GM13976 (cell line): Measurements from ENCODE around the gene ABCC6.
"Not testable (repeated sequence)": the region's sequence is repeated elsewhere in the genome, so short reads cannot be mapped to it uniquely, and the experiment has no call there.

Experiments used
- DNase-seq: peaks from one replicate; pipeline ENCODE4 v3.0.0; 2012; ENCODE audit warnings: low spot score
- in situ Hi-C: fragments of 300-500 bp; cut with MboI; formaldehyde crosslinking; loops from one replicate; pipeline ENCODE4 v1.12.0; 2022; ENCODE audit warnings: low sequenced_read_pairs, mixed read lengths, inconsistent platforms; ENCODE audit not compliant: unreplicated experiment

ABCC6 gene

DNA sequence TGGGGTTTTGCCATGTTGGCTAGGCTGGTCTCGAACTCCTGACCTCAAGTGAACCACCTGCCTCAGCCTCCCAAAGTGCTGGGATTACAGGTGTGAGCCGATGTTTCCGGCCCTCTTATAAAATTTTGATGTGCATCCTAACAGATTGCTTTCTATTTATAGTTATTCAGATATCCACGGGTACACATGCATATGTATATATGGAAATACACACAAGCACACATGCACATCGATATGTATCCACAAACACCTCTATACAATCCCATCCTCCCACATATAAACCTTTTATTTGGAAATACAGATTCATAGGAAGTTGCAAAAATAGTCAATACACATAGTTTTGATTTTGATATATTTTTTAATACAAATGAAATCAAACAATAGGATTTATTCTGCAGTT lies 14.4 kb upstream of the ABCC6 start:
- in situ Hi-C loops = not testable (repeated sequence)

DNA sequence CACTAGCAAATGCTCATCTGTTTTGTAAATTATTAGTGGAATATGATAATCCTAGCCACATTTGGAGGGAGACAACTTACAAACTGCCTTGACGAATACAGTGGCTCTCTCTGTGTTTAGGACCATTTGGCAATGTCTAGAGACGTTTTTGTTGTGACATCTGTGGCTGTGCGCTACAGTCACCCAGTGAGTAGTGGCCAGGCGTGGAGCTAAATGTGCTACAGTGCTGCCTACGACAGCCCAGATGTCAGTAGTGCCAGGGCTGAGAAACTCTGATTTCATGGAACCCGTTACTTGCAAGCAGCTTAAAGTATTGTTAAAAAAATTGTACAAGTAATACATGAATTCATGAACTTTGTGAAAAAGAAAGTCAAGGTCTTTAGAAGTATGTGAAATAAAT lies 13.8 kb upstream of the ABCC6 start:
- DNase-seq, in situ Hi-C loops: not testable (repeated sequence)

More for the DNA sequence above, 14.4 kb upstream of the ABCC6 start:
- DNase-seq = not testable (repeated sequence)

DNA sequence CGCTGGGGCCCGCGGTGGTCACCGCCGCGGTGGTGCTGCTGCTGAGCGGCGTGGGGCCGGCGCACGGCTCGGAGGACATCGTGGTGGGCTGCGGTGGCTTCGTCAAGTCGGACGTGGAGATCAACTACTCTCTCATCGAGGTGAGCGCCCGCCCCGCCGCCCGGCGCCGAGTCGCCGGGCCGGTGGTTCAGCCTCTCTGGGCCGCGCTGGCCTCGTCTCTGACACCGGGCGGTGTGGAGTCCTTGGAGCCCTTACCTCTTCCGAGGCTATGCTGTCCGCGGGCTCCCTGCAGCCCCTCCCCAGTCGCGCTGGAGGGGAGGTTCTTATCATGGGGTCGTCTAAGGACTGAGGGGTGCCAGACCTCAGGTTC lies 9.4 kb upstream of the ABCC6 start:
- in situ Hi-C loops, DNase-seq: not testable (repeated sequence)

DNA sequence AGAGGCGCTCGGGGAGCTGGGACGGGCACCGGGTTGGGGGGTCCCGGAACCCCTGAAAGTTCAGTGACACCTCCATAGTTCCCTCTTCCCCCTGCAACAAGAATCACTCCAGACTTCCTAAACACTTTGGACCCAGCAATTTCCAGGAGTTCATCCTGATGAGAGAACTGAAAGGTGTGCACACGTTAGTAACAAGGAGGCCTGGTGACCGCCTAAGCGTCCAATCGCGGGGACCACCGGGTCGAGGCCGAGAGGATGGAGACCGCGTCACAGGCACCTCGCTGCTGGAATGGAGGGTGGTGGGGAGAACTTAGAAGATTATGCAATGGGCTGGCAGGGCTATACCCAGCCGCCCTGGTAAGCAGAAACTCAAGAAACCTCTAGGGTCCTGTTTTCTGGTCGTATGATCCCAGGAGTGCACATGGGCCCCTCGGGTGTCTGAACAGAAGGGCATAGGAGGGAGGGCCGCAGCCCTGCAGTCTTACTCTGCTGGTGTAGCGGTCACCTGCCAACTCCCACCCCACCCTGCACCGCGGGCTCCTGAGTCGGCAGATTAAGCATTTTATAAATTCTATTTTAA lies 458 bp upstream of the ABCC6 start:
- DNase-seq, in situ Hi-C loops: not testable (repeated sequence)

DNA sequence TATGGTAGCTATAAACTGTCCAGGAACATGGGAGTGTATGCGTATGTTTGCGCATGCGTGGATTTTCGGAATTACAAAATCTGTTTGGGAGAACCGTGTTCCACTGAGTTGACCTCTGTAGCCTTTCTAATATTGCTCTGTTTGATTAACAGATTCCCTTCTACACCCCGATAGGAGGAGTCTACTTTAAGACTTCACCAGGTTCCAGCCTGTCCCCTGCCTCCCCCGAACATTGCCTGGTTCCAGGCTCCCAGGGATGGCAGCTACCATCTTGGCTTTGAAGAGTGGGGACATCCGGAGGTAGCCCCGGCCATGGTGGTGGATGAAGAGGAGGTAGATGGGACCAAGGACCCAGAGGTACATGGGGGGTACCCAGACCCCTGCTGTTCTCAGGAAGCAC lies 1.9 kb downstream of the ABCC6 start:
- DNase-seq, in situ Hi-C loops: not testable (repeated sequence)

DNA sequence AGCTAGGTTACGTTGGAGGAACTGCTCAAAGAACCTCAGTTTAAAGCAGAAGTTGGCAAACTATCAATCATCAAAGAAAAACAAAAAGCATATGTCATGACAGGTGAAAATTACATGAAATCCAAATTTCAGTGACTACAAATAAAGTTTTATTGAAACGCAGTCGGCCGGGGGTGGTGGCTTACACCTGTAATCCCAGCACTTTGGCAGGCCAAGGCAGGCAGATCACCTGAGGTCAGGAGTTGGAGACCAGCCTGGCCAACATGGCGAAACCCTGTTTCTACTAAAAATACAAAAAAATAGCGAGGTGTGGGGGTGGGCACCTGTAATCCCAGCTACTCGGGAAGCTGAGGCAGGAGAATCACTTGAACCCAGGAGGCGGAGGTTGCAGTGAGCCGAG lies 2.8 kb downstream of the ABCC6 start:
- in situ Hi-C loops, DNase-seq: not testable (repeated sequence)

DNA sequence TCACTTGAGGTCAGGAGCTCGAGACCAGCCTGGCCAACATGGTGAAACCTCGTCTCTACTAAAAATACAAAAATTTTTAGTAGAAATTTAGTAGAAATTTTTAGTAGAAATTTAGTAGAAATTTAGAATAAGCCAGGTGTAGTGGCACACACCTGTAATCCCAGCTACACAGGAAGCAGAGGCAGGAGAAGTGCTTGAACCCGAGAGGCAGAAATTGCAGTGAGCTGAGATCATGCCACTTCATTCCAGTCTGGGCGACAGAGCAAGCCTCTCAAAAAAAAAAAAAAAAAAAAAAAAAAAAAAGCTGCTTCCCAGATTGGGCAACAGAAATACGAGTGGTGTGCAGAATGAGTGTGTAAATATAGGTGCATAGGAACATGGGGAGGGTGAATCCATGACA lies 4.5 kb downstream of the ABCC6 start:
- DNase-seq, in situ Hi-C loops: not testable (repeated sequence)

DNA sequence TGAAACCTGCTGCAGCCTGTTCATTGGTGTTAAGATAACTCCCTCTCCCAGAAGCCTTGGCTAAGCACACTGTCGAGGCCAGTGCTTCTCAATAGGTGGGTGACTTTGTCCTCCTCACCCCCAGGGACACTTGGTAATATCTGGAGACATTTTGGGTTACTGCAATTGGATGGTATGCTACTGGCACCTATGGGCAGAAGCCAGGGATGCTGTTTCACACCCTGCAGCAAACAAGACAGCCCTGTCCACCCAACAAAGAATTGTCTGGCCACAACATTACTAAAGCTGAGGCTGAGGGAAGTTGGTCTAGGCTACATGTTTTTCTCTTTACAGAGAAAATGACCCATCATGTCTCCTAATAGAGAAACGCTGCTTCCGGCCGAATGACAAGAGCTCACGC lies 4.9 kb downstream of the ABCC6 start:
- DNase-seq, in situ Hi-C loops: not testable (repeated sequence)

DNA sequence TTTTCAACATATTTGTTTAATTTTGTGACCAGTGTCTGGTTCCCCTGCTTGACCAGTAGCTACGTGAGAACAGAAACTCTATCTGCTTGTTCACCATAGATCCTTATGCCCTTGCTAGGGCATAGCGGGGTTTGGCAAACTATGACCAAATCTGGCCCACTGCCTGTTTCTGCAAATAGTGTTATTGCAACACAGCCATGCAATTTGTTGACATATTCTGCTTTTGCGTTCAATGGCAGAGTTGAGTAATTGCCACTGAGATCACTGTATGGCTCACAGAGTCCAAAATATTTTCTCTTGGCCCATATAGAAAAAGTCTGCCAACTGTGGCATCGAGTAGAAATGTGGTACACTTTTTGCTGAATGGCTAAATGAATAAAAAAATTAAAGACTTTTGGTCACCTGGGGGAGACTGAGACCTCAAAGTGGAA lies 9.4 kb downstream of the ABCC6 start:
- in situ Hi-C loops, DNase-seq: not testable (repeated sequence)

DNA sequence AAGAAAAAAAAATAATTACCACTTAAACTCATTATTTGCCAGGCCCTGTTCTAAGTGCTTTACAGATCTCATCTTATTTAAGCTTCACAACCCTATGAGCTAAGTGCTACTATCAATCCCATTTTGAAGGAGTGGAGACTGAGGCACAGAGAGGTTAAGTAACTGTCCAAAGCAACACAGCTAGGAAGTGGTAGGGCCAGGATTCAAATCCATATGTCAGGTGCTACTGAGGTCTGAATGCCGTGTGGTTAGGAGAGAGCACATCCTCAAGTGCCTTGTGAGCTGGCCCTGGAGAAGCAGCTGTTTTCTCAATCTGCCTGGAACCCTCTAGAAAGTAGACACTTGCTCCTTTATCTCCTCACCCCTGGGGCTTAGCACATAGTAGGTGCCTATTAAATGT lies 11.9 kb downstream of the ABCC6 start:
- in situ Hi-C loops, DNase-seq: not testable (repeated sequence)

DNA sequence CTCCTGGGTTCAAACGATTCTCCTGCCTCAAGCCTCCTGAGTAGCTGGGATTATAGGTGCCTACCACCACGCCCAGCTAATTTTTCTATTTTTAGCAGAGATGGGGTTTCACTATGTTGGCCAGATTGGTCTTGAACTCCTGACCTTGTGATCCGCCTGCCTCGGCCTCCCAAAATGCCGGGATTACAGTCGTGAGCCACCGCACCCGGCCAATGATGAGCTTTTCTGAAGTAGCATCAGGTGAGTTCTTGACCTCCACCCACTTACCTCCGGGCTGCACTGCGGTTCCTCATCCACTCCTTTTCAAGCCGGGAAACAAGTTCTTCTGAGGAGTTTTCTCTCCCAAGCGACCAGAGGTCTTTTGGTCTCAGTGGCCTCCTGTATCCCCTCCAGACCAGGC lies 14.8 kb downstream of the ABCC6 start:
- DNase-seq, in situ Hi-C loops: not testable (repeated sequence)

DNA sequence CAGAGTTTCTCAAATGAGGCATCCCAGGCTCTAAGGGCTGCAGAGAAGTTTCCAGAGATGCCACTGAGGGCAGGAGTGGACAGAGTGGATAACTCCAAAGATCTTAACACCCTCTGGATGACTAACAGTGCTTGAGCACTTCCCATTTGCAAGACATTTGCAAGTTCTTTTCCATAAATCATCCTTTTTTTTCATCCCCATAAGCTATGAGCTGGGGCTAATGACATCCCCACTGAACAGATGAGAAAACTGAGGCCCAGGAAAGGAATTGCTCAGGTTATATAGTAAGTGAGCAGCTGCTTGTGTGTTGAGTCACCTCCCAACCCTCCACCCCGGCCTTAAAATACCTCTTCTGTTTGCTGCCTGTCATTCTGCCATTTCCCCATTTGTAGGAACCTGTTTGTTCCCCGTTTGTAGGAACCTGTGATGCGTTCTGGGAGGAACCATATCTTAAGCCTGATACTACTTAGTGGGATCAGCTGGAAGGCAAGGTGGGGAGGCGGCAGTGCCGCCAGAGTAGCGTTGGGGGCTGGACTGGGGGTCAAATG lies 15.4 kb downstream of the ABCC6 start:
- DNase-seq, in situ Hi-C loops: not testable (repeated sequence)

DNA sequence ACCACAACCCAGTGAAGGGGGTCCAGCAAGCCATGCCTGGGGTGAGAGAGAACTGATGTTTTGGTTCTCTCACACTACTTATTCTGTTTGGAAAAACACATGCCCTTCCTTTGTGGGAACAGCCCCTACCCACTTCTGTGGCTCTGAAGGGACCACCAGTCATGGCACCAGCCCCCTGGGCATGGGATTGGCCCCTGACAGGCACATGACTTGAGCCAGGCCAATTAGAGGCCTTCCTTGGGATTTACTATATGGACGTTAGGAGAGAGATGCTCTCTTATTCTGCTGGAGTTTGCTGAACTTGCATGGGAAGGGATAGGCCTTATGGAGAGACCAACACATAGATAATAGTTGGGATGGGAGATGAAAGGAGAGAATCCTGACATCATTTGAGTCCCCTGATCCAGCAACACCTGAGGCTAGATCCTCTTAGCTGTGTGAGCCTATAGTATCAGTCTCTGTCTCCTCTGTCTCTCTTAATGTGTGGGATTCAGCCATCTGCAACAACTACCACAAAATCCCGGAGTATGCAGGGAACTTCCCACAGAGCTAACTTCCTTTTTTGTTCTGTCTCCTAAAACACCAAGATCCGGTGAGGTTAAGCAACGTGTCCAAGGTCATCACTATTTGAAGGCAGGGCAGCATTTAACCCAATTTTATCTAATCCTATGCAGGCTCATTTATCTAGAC lies 16.1 kb downstream of the ABCC6 start:
- in situ Hi-C loops, DNase-seq: not testable (repeated sequence)

DNA sequence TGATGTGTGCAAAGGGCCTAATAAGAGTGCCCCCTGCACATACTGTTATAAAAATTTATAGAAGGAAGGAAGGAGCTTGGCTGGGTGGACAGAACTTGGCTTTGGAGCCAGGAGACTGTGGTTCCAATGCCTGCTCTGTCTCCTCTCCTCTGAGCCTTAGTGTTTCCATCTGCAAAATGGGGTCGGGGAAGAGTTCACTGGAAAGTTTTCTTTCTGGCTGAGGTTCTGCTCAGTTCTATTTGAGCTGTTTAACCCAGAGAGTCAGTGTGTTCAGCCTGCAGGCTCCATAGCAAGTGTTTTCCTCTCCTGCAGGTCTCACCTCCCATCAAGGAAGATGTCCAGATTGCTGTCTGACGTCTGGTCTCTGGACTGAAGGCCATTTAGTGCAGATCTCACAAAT lies 17.4 kb downstream of the ABCC6 start:
- DNase-seq, in situ Hi-C loops: not testable (repeated sequence)

DNA sequence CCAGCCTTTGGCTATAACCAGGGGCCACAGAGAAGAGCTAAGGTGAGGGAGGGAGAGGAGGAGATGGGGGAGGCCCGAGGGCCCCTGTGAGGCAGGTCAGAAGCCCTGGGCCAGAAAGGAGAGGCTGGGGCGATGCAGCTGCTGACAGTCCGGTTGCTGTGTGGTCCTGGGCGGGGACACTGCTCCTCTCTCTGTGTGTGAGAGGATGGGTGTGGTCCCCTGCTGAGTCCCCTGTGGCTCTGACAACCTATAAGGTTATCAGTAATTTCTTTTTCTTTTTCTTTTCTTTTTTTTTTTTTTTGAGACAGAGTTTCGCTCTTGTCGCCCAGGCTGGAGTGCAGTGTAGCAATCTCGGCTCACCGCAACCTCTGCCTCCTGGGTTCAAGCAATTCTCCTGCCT lies 18.7 kb downstream of the ABCC6 start:
- DNase-seq, in situ Hi-C loops: not testable (repeated sequence)

DNA sequence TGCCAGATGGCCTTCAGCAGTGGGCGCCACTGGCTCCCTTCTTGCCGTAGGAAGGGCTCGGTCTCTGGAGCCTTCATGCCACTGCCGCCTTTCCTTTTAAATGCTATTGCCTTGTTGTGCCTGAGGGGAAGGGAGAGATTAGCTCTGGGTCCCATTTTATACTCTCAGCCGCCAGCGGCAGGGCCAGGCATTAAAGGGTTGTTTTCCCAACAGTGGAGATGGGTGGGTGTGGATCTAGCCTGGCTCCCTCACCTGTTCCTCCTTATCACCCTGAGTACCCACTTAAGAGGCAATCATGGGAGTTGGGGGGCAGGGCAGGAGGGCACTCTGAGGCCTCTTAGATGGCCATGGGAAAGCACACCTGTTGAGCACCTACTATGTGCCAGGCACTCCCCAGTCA lies 19.8 kb downstream of the ABCC6 start:
- not testable (repeated sequence) for DNase-seq

DNA sequence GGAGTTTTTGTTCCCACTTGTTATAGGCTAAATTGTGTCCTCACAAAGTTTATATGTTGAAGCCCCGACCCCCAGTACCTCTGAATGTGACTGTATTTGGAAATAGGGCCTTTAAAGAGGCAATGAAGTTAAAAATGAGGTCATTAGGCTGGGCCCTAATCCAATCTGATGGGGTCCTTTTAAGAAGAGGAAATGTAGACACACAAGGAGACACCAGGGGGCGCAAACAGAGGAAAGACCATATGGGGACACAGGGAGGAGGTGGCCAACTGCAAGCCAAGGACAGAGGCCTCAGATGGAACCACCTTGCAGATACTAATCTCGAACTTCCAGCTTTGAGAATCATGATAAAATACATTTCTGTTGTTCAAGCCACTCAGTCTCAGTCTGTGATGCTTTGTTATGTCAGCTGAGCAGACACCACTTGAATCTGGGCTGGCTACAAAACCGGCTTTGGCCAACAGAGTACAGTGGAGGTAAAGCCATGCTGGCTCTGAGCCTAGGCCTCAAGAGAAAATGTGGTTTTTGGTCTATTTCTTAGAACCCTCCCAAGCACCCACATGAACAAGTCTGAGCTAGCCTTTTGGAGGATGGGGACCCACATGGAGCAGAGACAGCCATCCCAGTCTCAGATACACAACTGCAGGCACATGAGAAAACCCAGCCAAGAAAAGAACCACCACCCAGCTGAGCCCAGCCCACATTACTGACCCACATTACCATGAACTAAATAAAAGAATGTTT lies 20.7 kb downstream of the ABCC6 start:
- in situ Hi-C loops, DNase-seq: not testable (repeated sequence)

More for the DNA sequence above, 19.8 kb downstream of the ABCC6 start:
- in situ Hi-C loops = not testable (repeated sequence)

DNA sequence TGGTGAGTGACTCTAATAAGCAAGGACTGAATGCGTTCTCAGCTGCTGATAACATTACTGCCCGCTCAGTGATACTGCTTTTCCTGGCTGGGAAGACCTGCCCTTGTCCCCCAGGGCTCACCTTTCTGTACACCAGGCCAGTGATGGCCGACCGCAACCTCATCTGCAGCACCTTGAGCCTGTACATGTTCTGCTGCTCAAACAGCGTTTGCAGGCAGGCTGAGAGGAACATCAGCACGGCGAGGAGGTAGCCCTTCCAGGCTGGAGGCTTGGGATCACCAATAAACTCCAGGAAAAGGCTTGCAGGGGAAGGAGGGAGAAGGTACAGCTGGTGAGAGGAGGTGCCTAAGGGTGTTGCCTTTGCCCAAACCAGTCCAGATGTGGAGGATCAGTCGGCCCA lies 21.4 kb downstream of the ABCC6 start:
- DNase-seq, in situ Hi-C loops: not testable (repeated sequence)

DNA sequence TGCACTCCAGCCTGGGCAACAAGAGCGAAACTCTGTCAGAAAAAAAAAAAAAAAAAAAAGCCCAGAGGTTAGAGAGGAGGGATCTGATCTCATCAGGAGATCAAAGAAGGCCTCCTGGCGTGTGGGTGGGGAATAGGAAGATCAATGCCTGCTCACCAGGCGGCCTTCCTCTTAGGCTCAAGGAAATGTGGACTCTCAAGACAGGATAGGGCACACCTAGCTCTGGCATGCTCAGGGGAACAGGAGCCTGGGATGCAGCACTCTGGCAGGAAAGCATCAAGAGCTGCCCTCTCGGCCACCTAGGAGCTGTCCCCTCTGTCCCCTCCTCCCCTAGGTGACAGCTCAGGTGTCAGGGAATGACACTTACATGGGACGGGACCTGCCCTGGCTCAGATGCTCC lies 22.9 kb downstream of the ABCC6 start:
- in situ Hi-C loops, DNase-seq: not testable (repeated sequence)
